ENCODE results near the gene CYB561.

The CYB561 gene

DNA sequence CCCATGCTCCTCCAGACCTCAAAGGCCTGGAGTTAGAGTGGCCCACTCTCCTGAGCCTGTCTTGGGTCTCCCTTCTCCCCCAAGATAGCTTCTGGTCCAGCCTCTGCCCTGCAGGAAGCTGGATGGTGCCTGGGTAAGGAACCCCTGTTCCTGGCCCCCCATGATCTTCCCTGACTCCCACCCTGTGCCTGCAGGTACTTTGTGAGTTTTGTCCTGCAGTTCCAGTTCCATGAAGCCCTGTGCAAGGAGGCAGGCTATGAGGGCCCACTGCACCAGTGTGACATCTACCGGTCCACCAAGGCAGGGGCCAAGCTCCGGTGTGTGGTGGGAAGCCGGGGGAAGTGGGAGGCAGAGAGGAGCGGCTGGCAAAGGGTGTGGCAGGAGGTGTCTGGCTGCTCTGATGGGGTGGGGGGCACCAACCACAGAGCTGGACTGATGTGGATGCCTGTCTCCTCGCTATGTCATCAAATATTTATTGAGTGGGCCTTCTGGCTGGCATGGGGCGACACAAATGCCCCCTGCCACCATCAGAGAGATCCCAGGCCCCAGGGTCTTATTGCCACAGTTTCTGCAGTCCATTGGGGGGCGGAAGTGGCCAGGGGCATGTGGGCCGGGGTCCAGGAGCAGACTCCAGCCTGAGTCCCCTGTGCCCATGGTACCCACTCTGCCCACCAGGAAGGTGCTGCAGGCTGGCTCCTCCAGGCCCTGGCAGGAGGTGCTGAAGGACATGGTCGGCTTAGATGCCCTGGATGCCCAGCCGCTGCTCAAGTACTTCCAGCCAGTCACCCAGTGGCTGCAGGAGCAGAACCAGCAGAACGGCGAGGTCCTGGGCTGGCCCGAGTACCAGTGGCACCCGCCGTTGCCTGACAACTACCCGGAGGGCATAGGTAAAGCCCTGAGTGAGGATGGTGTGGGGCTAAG, 37.8 kb upstream of the CYB561 start:
- H3K4me3 ChIP-seq (ENCODE audit: low read depth, low read length), result no peak overlapping the region
- TF ChIP-seq, protein P1, sequence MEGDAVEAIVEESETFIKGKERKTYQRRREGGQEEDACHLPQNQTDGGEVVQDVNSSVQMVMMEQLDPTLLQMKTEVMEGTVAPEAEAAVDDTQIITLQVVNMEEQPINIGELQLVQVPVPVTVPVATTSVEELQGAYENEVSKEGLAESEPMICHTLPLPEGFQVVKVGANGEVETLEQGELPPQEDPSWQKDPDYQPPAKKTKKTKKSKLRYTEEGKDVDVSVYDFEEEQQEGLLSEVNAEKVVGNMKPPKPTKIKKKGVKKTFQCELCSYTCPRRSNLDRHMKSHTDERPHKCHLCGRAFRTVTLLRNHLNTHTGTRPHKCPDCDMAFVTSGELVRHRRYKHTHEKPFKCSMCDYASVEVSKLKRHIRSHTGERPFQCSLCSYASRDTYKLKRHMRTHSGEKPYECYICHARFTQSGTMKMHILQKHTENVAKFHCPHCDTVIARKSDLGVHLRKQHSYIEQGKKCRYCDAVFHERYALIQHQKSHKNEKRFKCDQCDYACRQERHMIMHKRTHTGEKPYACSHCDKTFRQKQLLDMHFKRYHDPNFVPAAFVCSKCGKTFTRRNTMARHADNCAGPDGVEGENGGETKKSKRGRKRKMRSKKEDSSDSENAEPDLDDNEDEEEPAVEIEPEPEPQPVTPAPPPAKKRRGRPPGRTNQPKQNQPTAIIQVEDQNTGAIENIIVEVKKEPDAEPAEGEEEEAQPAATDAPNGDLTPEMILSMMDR (IDR thresholded peaks at IDR 0.05; ENCODE audit: borderline replicate concordance, insufficient read depth, low read depth, low read length), result no peak

DNA sequence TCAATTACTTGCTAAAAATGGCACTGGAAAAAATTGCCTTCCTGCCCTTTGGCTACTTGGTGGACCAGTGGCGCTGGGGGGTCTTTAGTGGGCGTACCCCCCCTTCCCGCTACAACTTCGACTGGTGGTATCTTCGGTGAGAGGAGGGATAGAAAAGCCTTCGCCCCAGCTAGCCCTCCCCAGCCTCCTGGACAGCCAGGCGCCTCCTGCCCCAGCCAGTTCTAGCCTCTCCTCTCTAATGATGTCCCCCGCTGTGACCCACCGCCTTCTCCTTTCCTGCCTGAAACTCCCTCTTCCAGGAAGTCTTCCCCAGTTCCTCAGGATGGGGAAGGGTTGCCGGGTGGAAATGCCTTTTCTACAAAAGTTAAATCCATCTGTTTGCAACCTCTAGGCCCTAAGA, 36.9 kb upstream of the CYB561 start:
- TF ChIP-seq, protein P1 (IDR thresholded peaks at IDR 0.05; ENCODE audit: borderline replicate concordance, insufficient read depth, low read depth, low read length), result no peak

DNA sequence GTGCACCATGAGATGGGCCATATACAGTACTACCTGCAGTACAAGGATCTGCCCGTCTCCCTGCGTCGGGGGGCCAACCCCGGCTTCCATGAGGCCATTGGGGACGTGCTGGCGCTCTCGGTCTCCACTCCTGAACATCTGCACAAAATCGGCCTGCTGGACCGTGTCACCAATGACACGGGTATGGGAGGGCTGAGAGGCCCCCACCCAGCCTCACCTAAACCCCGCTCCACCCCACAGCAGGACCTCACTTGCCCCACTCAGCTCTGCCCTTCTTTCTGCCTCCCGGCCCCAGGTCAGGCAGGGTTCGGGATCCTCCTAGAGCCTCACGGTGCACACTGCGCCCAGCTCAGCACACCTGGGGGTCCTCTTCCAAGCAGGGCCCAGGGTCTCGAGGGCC, 36.4 kb upstream of the CYB561 start:
- no peak overlapping the region for H3K4me3 ChIP-seq (ENCODE audit: low read depth, low read length)
- TF ChIP-seq, protein P1 (IDR thresholded peaks at IDR 0.05; ENCODE audit: borderline replicate concordance, insufficient read depth, low read depth, low read length), result no peak

More for the DNA sequence above, 36.9 kb upstream of the CYB561 start:
- H3K4me3 ChIP-seq (ENCODE audit: low read depth, low read length), result no peak overlapping the region

DNA sequence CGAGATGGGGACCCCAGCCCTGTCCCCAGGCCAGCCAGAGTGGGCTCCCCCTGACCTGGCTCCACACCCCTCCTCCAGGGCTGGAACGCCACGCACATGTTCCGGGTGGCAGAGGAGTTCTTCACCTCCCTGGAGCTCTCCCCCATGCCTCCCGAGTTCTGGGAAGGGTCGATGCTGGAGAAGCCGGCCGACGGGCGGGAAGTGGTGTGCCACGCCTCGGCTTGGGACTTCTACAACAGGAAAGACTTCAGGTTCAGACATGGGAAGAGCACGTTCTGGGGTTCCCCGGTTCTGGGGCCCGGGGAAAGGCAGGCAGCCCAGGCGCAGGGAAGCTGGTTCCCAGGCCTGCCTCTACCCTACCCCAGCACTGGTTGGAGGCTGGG, 35.4 kb upstream of the CYB561 start:
- TF ChIP-seq, protein P1 (IDR thresholded peaks at IDR 0.05; ENCODE audit: borderline replicate concordance, insufficient read depth, low read depth, low read length), result no peak
- no peak overlapping the region for H3K4me3 ChIP-seq (ENCODE audit: low read depth, low read length)

DNA sequence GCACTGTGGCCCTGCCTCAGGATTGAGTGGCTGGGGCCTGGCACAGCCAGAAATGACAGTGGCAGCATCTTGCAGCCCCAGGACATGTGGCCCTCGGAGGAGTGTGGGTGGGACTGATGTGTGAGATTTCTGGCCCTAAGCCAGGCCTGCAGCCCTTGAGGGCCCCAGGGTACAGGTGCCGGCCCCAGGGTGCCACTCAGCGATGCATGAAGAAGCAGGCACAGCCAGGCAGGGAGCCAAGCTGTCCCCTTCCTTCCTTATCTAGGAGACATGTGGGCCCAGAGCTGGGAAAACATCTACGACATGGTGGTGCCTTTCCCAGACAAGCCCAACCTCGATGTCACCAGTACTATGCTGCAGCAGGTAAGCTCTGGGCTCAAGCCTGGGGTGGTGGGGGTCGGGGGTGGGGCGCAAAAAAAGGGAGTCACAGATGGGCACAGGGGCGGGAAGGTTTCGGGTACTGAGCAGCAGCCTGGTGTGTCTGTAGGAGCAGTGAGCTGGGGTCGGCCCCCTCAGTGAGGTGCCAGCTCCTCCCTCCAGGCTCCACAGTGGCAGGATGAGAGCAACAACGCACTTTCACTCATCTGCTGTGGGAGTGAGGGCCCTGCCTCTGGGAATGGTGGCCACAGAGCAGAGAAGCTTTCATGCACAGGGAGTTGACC, 34.9 kb upstream of the CYB561 start:
- TF ChIP-seq, protein P1 (IDR thresholded peaks at IDR 0.05; ENCODE audit: borderline replicate concordance, insufficient read depth, low read depth, low read length), result no peak
- H3K4me3 ChIP-seq (ENCODE audit: low read depth, low read length), result no peak overlapping the region

DNA sequence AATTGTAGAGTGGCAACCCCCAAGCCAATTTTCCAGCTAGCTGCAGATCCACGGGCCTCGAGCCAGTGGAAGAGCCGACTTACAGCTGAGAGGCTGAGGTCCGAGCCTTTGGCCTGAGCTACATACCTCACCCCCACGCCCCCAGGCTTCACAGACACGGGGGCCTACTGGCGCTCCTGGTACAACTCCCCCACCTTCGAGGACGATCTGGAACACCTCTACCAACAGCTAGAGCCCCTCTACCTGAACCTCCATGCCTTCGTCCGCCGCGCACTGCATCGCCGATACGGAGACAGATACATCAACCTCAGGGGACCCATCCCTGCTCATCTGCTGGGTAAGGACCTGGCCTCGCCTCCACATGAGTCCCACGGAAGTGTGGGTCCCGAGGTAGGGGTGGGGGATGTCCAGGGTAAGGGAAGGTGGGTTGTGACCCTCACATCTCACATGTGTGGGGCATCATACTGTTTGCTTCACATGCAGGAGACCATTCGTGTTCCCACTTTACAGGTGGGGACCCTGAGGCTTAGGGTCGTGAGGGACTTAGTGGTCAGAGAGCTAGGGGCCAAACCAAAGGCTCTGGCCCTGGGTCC, 34.2 kb upstream of the CYB561 start:
- no peak overlapping the region for H3K4me3 ChIP-seq (ENCODE audit: low read depth, low read length)
- TF ChIP-seq, protein P1 (IDR thresholded peaks at IDR 0.05; ENCODE audit: borderline replicate concordance, insufficient read depth, low read depth, low read length), result no peak

All from GM12875 (cell line).